Vagina (tissue), 2 donors: ENCODE data around the gene CAMP.

ENCODE experiments used
- POLR2A ChIP-seq, 2 donors: fragments of 450-650 bp; IDR thresholded peaks; one replicate each; pipeline ENCODE4 v1.6.1; 2017; ENCODE audit warnings: antibody characterized with exemption in 2 of 2, mild to moderate bottlenecking in 2 of 2, moderate library complexity in 2 of 2
- POLR2AphosphoS5 ChIP-seq, 2 donors: sonication (generic); formaldehyde crosslinking; IDR thresholded peaks; one replicate each; pipeline ENCODE4 v1.9.0; 2017; ENCODE audit warnings: antibody characterized with exemption in 2 of 2, mild to moderate bottlenecking in 2 of 2, low read depth in 1 of 2; ENCODE audit not compliant: insufficient read depth in 1 of 2

- no peak for TF ChIP-seq POLR2A (IDR thresholded peaks at IDR 0.05)
- TF ChIP-seq POLR2AphosphoS5 (IDR thresholded peaks at IDR 0.05; ENCODE audit: insufficient read depth in 1 of 2, low read depth in 1 of 2) = no peak
Measured at GRCh38 chr3:48208076-48208475, 15.2 kb upstream of the CAMP start.
